SK-N-SH (cell line): ENCODE data around the gene CAST. TPM values are rescaled to one million over a fixed set of nuclear protein-coding genes. Genes with fewer than 3 reads are reported as not detected.

Source experiments
- CTCF ChIA-PET: fragments of 300-600, 350-600 bp; formaldehyde crosslinking; extraction: SDS; loops from one replicate; lab custom pipeline; 2021; lab: Yijun Ruan, JAX
- POLR2A ChIA-PET: fragments of 350-600 bp; sonication (Branson Sonifier 250); formaldehyde crosslinking; extraction: SDS; loops from one replicate; lab custom pipeline; 2020; ENCODE audit warnings: antibody characterized with exemption, inconsistent platforms; lab: Yijun Ruan, JAX
- DNase-seq: peaks from one replicate; pipeline ENCODE4 v3.0.0; 2012
- H2AFZ ChIP-seq: fragments of 200-600 bp; sonication (generic); 2 replicates; pipeline ENCODE4 v1.8.1; 2016; ENCODE audit warnings: antibody characterized with exemption, mild to moderate bottlenecking, low read depth
- H3F3A ChIP-seq: fragments of 200-600 bp; sonication (generic); replicated peaks from 2 replicates; pipeline ENCODE3; 2016; ENCODE audit warnings: antibody characterized with exemption, mild to moderate bottlenecking; ENCODE audit not compliant: insufficient read depth
- H3K27ac ChIP-seq, 2 experiments: fragments of 200-500 bp in 1 of 2; fragments of 200-600 bp in 1 of 2; sonication (Bioruptor generic) in 1 of 2; sonication (generic), shearing (Covaris generic) in 1 of 2; 2 replicates each; pipeline versions ENCODE4 v1.5.1 to v1.6.1; 2014 to 2016; ENCODE audit warnings: low read depth in 2 of 2, inconsistent platforms in 1 of 2, low read length in 1 of 2, mild to moderate bottlenecking in 1 of 2, mixed read lengths in 1 of 2
- H3K27me3 ChIP-seq: fragments of 200-600 bp; sonication (generic), shearing (Covaris generic); 2 replicates; pipeline ENCODE4 v1.6.1; 2016; ENCODE audit warnings: mixed run types; ENCODE audit not compliant: insufficient read depth
- H3K36me3 ChIP-seq, 2 experiments: fragments of 200-500 bp in 1 of 2; fragments of 200-600 bp in 1 of 2; sonication (Bioruptor generic) in 1 of 2; sonication (generic) in 1 of 2; replicated peaks in 1 of 2; 2 replicates each; pipeline versions ENCODE3 to v1.5.1; 2014 to 2016; ENCODE audit warnings: low read length in 1 of 2, mild to moderate bottlenecking in 1 of 2; ENCODE audit not compliant: insufficient read depth in 2 of 2, control insufficient read depth in 1 of 2
- H3K4me1 ChIP-seq, 2 experiments: fragments of 200-500 bp in 1 of 2; fragments of 200-600 bp in 1 of 2; sonication (Bioruptor generic) in 1 of 2; sonication (generic), shearing (Covaris generic) in 1 of 2; 2 replicates each; pipeline versions ENCODE4 v1.5.1 to v1.6.1; 2014 to 2016; ENCODE audit warnings: low read depth in 1 of 2, low read length in 1 of 2, mixed run types in 1 of 2; ENCODE audit not compliant: insufficient read depth in 2 of 2, control insufficient read depth in 1 of 2
- H3K4me2 ChIP-seq: fragments of 200-600 bp; sonication (generic), shearing (Covaris generic); 2 replicates; pipeline ENCODE4 v1.6.1; 2017; ENCODE audit warnings: mixed run types
- H3K4me3 ChIP-seq, 2 experiments: fragments of 200-500 bp in 1 of 2; fragments of 200-600 bp in 1 of 2; sonication (Bioruptor generic) in 1 of 2; sonication (generic), shearing (Covaris generic) in 1 of 2; 2 replicates each; pipeline versions ENCODE4 v1.5.1 to v1.8.1; 2014 to 2016; ENCODE audit warnings: low read depth in 2 of 2, inconsistent platforms in 1 of 2, low read length in 1 of 2, mild to moderate bottlenecking in 1 of 2, mixed read lengths in 1 of 2, moderate library complexity in 1 of 2
- H3K79me2 ChIP-seq: fragments of 200-600 bp; sonication (generic); 2 replicates; pipeline ENCODE4 v1.8.1; 2017; ENCODE audit warnings: mild to moderate bottlenecking; ENCODE audit not compliant: insufficient read depth
- H3K9ac ChIP-seq: fragments of 200-600 bp; sonication (generic); 2 replicates; pipeline ENCODE4 v1.6.1; 2017; ENCODE audit warnings: mixed run types
- H3K9me2 ChIP-seq: fragments of 200-600 bp; sonication (generic); 2 replicates; pipeline ENCODE4 v1.6.1; 2017; ENCODE audit warnings: mixed run types
- H3K9me3 ChIP-seq: fragments of 200-600 bp; sonication (generic); 2 replicates; pipeline ENCODE4 v1.6.1; 2017; ENCODE audit warnings: mixed run types, mild to moderate bottlenecking, moderate library complexity
- H4K20me1 ChIP-seq: fragments of 200-600 bp; sonication (generic); 2 replicates; pipeline ENCODE4 v1.6.1; 2017; ENCODE audit warnings: mild to moderate bottlenecking, mixed run types; ENCODE audit not compliant: insufficient read depth
- CHD2 ChIP-seq: fragments of 150-350 bp; IDR thresholded peaks from 2 replicates; pipeline ENCODE4 v1.6.1; 2018; ENCODE audit warnings: low read length; ENCODE audit not compliant: partially characterized antibody
- CTCF ChIP-seq: fragments of 200-600 bp; sonication (generic); IDR thresholded peaks from 2 replicates; pipeline ENCODE4 v1.6.1; 2017; ENCODE audit warnings: antibody characterized with exemption, mild to moderate bottlenecking, moderate library complexity
- ELF1 ChIP-seq: IDR thresholded peaks from 2 replicates; pipeline ENCODE4 v1.4.0; 2012
- FOXJ3 ChIP-seq: sonication (generic); formaldehyde crosslinking; IDR thresholded peaks from 2 replicates; pipeline ENCODE4 v1.5.1; 2020; ENCODE audit warnings: mild to moderate bottlenecking, missing genetic modification reagents
- GABPA ChIP-seq: IDR thresholded peaks from 2 replicates; pipeline ENCODE4 v1.4.0; 2012; ENCODE audit warnings: low read depth, mild to moderate bottlenecking
- IRF3 ChIP-seq: fragments of 150-350 bp; IDR thresholded peaks from 2 replicates; pipeline ENCODE4 v1.6.1; 2016; ENCODE audit warnings: mild to moderate bottlenecking, low read depth, low read length
- JUND ChIP-seq: IDR thresholded peaks from 2 replicates; pipeline ENCODE4 v1.4.0; 2012
- MEF2A ChIP-seq: IDR thresholded peaks from 2 replicates; pipeline ENCODE4 v1.4.0; 2012; ENCODE audit warnings: low read depth, borderline replicate concordance
- NFIC ChIP-seq: IDR thresholded peaks from 2 replicates; pipeline ENCODE4 v1.4.0; 2012; ENCODE audit warnings: borderline replicate concordance
- PBX3 ChIP-seq: IDR thresholded peaks from 2 replicates; pipeline ENCODE4; 2012
- POLR2AphosphoS5 ChIP-seq: IDR thresholded peaks from 2 replicates; pipeline ENCODE4 v1.6.1; 2012; ENCODE audit warnings: low read depth, low read length
- REST ChIP-seq: IDR thresholded peaks from 2 replicates; pipeline ENCODE4 v1.6.1; 2012; ENCODE audit warnings: mild to moderate bottlenecking, low read depth, low read length, moderate library complexity
- RXRA ChIP-seq: IDR thresholded peaks from 2 replicates; pipeline ENCODE4 v1.4.0; 2012; ENCODE audit warnings: low read depth, mild to moderate bottlenecking, borderline replicate concordance
- SIN3A ChIP-seq: IDR thresholded peaks from 2 replicates; pipeline ENCODE4 v1.6.1; 2012; ENCODE audit warnings: low read depth, mild to moderate bottlenecking, low read length, moderate library complexity, borderline replicate concordance
- TCF12 ChIP-seq: IDR thresholded peaks from 2 replicates; pipeline ENCODE4 v1.4.0; 2012
- USF1 ChIP-seq: IDR thresholded peaks from 2 replicates; pipeline ENCODE4 v1.4.0; 2012; ENCODE audit warnings: low read depth, borderline replicate concordance
- USF2 ChIP-seq: fragments of 150-350 bp; IDR thresholded peaks from 2 replicates; pipeline ENCODE4 v1.6.1; 2017; ENCODE audit warnings: antibody characterized with exemption, low read length, low read depth, borderline replicate concordance
- YY1 ChIP-seq: IDR thresholded peaks from 2 replicates; pipeline ENCODE4 v1.4.0; 2012; ENCODE audit warnings: low read depth, mild to moderate bottlenecking
- ZBTB33 ChIP-seq: IDR thresholded peaks from 2 replicates; pipeline ENCODE4 v1.4.0; 2012; ENCODE audit warnings: low read depth, borderline replicate concordance
- WGBS: methylation state at CpG from one replicate; pipeline ENCODE4 v1.1.6; 2017; ENCODE audit warnings: low lambda C conversion rate; 5-methylcytosine and 5-hydroxymethylcytosine counted together
- polyA plus RNA-seq, 3 experiments: library from polyadenylated mRNA; depleted of rRNA; stranded (reverse); fragments of >200 nt; gene quantifications; 2 replicates each; pipeline ENCODE4 v1.2.3, GENCODE V29; 2012

The CAST gene
- polyA plus RNA-seq (2012; rRNA removed) = 80.2 and 82.9 TPM in 2 replicates
- 95.6 and 113 TPM in 2 replicates for polyA plus RNA-seq (2012; cell fraction: cytosol; rRNA removed)
- polyA plus RNA-seq (2012; cell fraction: nucleus; rRNA removed) = 53.8 and 106 TPM in 2 replicates

- Histone ChIP-seq H2AFZ (peak within 1 kb of the TSS; percentile 72), H4K20me1 (peaks cover 41% of the 10 kb centered on the region), H3K27me3 (no peaks in the 10 kb centered on the region), H3K36me3 (peaks cover 0 to 3% of the 10 kb centered on the region in 2 experiments), H3K4me1 (peaks cover 4 to 7% of the 10 kb centered on the region in 2 experiments; a peak in 3 of 4 replicates), H3K27ac (peak within 1 kb of the TSS; percentile 80 to 85), H3K4me2 (peak within 1 kb of the TSS; percentile 92), H3K9me3 (no peaks in the 10 kb centered on the region), H3K9ac (peak within 1 kb of the TSS; percentile 97), H3K4me3 (peak within 1 kb of the TSS; percentile 74 to 90), H3F3A (peaks cover 21% of the 10 kb centered on the region), H3K79me2 (peaks cover 43% of the 10 kb centered on the region), H3K9me2 (no peaks in the 10 kb centered on the region)
- POLR2A ChIA-PET = no interaction called here
- DNase-seq = peak; percentile 82
- WGBS = 6% methylated on average over 40 of the region's 75 CpGs
- CTCF ChIA-PET = interaction anchor here (0.7 to 1.8 kb wide), 6 partner anchors 9 to 90 kb away, joined by 3 to 7 read pairs (median 3); no protein-coding TSS in a partner anchor
- TF ChIP-seq SIN3A = no peak
- peak; percentile 47; the same call in 1 of the 2 replicates for TF ChIP-seq GABPA
- no peak for TF ChIP-seq ELF1
- no peak for TF ChIP-seq MEF2A
- TF ChIP-seq CTCF = no peak
- peak; percentile 68 for TF ChIP-seq POLR2AphosphoS5
- no peak for TF ChIP-seq YY1
- TF ChIP-seq IRF3 = no peak
- TF ChIP-seq CHD2 = no peak
- TF ChIP-seq USF2 = no peak
- no peak for TF ChIP-seq ZBTB33
- no peak; the same call in 1 of the 2 replicates for TF ChIP-seq NFIC
- no peak for TF ChIP-seq FOXJ3
- no peak for TF ChIP-seq PBX3
- TF ChIP-seq TCF12 = peak; percentile 17; the same call in 1 of the 2 replicates
- TF ChIP-seq JUND = no peak
- TF ChIP-seq REST = 0 out of 2 replicates have a peak, but pooled peaks have one; percentile 36
- TF ChIP-seq RXRA = peak; percentile 69; the same call in 1 of the 2 replicates
- TF ChIP-seq USF1 = no peak
Measured at GRCh38 chr5:96661855-96662724, at the start of gene CAST. Gene CAST (plus strand): TSS chr5:96662376. CDS start chr5:96662423, 47 bp downstream.
